HFFc6 (cell line): ENCODE measurements around the gene EBF3. TPM values are rescaled to one million over a fixed set of nuclear protein-coding genes. Genes with fewer than 3 reads are reported as not detected.

Source experiments
- DNase-seq: peaks from one replicate; pipeline ENCODE4 v3.0.0-alpha.2; 2018
- H3K27ac Mint-ChIP-seq: 2 replicates; pipeline ENCODE4 v1.8.0; 2020; ENCODE audit warnings: mild to moderate bottlenecking, mixed read lengths
- H3K27me3 Mint-ChIP-seq: 2 replicates; pipeline ENCODE4 v1.8.0; 2021; ENCODE audit warnings: mild to moderate bottlenecking, moderate library complexity, mixed read lengths; ENCODE audit not compliant: insufficient read depth
- H3K36me3 Mint-ChIP-seq: 2 replicates; pipeline ENCODE4 v1.8.0; 2021; ENCODE audit warnings: low read depth, mixed read lengths
- H3K4me1 Mint-ChIP-seq: 2 replicates; pipeline ENCODE4 v1.8.0; 2020; ENCODE audit warnings: low read depth, mixed read lengths
- H3K4me3 Mint-ChIP-seq: 2 replicates; pipeline ENCODE4 v1.8.0; 2020; ENCODE audit warnings: mild to moderate bottlenecking, moderate library complexity, mixed read lengths
- H3K9me3 Mint-ChIP-seq: 2 replicates; pipeline ENCODE4 v1.8.0; 2020; ENCODE audit warnings: mild to moderate bottlenecking, mixed read lengths
- total RNA-seq, 6 experiments: library from RNA; stranded (reverse); fragmentation: NEBNext Ultra II Directional; extraction: Animal tissue kit (Norgen Biotek cat#: 25700); gene quantifications; 2 replicates in 1 of 6; 3 replicates in 5 of 6; pipeline ENCODE4 v1.2.3, GENCODE V29; 2021
- TF ChIP-seq, protein P1 (sequence below): fragments of 200-600 bp; sonication (generic); IDR thresholded peaks from 2 replicates; pipeline ENCODE4 v1.5.0; 2021; ENCODE audit warnings: antibody characterized with exemption, mild to moderate bottlenecking

Gene EBF3
- total RNA-seq, 6 experiments from 2014 or later, result 0.14 to 0.39 (median 0.21) TPM; not detected in 2

DNA sequence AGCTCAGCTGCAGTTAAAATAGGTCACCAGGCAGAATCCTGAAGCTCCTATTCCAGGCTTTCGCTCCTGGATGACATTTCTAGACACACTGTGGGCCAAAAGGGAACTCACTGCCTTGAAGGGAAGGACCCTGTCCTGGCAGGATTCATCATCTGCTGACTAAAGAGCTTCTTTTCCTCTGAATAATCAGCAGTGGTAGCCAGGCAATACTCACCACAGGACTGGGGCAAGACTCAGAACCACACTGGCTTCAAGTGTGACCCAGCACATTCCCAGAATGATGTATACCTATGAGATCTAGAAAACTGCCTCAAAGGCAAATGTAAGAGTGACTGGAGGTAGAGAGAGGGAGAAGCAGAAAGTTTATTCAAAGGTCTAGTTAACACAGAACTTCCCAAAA lies 29.5 kb upstream of the EBF3 start:
- H3K9me3 Mint-ChIP-seq, result peaks cover 10% of the 10 kb centered on the region; the same call in 1 of the 2 replicates
- H3K36me3 Mint-ChIP-seq, result no peaks in the 10 kb centered on the region
- TF ChIP-seq, protein P1, sequence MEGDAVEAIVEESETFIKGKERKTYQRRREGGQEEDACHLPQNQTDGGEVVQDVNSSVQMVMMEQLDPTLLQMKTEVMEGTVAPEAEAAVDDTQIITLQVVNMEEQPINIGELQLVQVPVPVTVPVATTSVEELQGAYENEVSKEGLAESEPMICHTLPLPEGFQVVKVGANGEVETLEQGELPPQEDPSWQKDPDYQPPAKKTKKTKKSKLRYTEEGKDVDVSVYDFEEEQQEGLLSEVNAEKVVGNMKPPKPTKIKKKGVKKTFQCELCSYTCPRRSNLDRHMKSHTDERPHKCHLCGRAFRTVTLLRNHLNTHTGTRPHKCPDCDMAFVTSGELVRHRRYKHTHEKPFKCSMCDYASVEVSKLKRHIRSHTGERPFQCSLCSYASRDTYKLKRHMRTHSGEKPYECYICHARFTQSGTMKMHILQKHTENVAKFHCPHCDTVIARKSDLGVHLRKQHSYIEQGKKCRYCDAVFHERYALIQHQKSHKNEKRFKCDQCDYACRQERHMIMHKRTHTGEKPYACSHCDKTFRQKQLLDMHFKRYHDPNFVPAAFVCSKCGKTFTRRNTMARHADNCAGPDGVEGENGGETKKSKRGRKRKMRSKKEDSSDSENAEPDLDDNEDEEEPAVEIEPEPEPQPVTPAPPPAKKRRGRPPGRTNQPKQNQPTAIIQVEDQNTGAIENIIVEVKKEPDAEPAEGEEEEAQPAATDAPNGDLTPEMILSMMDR, result no peak
- peaks cover 16% of the 10 kb centered on the region for H3K4me1 Mint-ChIP-seq
- peak; percentile 89 for DNase-seq
- peak overlapping the region; percentile 89 for H3K27ac Mint-ChIP-seq
- no peak overlapping the region for H3K4me3 Mint-ChIP-seq
- H3K27me3 Mint-ChIP-seq, result peaks cover 3% of the 10 kb centered on the region; the same call in 1 of the 2 replicates

DNA sequence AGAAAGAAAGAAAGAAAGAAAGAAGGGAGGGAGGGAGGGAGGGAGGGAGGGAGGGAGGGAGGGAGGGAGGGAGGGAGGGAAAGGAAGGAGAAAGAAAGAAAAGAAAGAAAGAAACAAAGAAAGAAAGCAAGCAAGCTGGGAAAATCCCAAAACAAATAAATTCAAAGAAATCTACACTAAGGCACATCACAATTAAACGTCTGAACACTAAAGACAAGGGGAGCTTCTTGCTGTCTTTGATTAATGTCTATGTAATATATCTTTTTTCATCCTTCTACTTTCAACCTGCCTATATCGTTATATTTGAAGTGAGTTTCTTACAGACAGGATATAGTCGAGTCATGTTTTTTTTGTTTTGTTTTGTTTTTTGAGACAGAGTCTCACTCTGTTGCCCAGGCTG lies 28.3 kb upstream of the EBF3 start:
- no peak for DNase-seq
- Mint-ChIP-seq H3K4me1 (peaks cover 16% of the 10 kb centered on the region), H3K9me3 (peaks cover 15% of the 10 kb centered on the region), H3K4me3 (no peak overlapping the region), H3K36me3 (no peaks in the 10 kb centered on the region), H3K27me3 (peaks cover 3% of the 10 kb centered on the region; the same call in 1 of the 2 replicates), H3K27ac (no peak overlapping the region)
- TF ChIP-seq, protein P1, result no peak

DNA sequence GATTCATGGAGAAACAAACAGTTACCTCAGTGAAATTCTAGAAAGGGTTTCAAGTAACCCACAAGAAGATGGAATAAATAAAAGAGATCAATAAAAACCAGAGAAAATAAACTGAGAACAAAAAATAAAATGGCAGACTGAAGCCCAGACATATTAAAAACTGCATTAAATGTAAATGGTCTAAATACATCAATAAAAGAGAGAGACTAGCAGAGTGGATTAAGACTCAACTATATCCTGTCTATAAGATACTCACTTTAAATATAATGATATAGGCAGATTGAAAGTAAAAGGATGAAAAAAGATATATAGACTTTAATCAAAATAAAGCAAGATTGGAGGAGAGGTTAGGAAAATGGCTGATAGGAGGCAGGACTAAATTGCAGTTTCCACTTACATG lies 18.8 kb upstream of the EBF3 start:
- Mint-ChIP-seq H3K27me3 (peaks cover 8% of the 10 kb centered on the region; the same call in 1 of the 2 replicates), H3K4me1 (no peaks in the 10 kb centered on the region), H3K4me3 (no peak overlapping the region), H3K9me3 (peaks cover 5% of the 10 kb centered on the region), H3K27ac (no peak overlapping the region), H3K36me3 (no peaks in the 10 kb centered on the region)
- no peak for DNase-seq
- TF ChIP-seq, protein P1, result no peak

DNA sequence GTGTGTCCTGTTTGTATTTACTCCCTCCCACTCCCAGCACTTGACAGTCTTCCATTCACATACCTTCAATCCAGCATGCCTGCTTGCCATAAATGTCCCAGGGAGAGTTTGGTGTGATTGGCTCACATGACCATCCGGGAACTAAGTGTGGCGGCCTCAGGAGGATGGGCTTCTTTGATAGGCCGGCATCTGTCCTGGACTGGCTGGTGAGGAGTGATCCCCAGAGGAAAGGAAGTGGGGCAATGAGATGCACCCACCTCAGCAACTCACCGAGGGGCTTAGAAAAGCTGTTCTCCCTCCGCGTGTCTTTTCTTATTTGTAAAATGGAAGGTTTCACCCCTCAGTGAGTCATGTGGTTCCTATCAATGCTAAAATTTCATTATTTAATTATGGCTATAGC lies 14.9 kb upstream of the EBF3 start:
- H3K27me3 Mint-ChIP-seq, result peaks cover 22% of the 10 kb centered on the region
- no peaks in the 10 kb centered on the region; the same call in 1 of the 2 replicates for H3K9me3 Mint-ChIP-seq
- TF ChIP-seq, protein P1, result no peak
- H3K27ac Mint-ChIP-seq, result no peak overlapping the region
- no peaks in the 10 kb centered on the region for H3K4me1 Mint-ChIP-seq
- H3K4me3 Mint-ChIP-seq, result no peak overlapping the region
- no peak for DNase-seq
- H3K36me3 Mint-ChIP-seq, result no peaks in the 10 kb centered on the region

DNA sequence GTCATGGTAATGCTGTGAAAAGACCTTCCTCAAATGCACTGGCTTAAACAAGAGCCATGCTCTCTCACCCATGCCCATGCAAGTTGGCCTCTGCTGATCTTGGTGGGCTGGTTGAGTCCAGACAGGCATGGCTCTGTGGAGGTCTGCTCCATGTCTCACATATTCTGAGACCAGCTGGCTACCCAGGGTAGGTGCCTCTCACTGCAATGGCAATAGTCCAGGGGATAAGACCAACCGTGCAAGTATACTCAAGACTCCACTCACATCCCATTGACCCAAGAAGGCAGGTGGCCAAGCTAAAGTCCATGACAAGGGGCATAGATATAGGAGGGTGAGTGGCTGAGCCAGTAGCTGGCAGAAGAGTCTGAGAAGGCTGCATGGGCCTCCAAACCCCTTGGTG lies 14.2 kb upstream of the EBF3 start:
- no peak overlapping the region for H3K27ac Mint-ChIP-seq
- H3K36me3 Mint-ChIP-seq, result no peaks in the 10 kb centered on the region
- TF ChIP-seq, protein P1, result no peak
- no peak for DNase-seq
- H3K27me3 Mint-ChIP-seq, result peaks cover 28% of the 10 kb centered on the region
- H3K9me3 Mint-ChIP-seq, result no peaks in the 10 kb centered on the region; the same call in 1 of the 2 replicates
- H3K4me1 Mint-ChIP-seq, result no peaks in the 10 kb centered on the region
- no peak overlapping the region for H3K4me3 Mint-ChIP-seq

DNA sequence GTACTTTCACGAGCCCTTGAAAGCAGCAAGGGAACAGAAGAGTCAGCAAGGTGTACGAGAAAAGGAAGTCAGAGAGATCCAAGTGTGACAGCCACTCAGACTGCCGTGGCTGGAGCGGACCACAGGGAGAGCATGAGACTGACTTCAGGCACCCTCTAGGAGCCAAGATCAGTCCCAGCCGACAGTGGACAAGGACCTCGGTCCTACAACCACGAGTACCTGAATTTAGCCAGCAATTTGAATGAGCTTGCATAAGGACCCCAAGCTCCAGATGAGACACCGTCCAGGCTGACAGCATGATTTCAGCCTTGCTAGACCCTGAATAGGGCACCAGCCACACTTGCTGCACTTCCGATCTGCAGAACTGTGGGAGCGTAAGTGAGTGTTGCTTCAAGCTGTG lies 13.7 kb upstream of the EBF3 start:
- no peak for DNase-seq
- Mint-ChIP-seq H3K4me3 (no peak overlapping the region), H3K9me3 (no peaks in the 10 kb centered on the region; the same call in 1 of the 2 replicates), H3K27me3 (peaks cover 30% of the 10 kb centered on the region), H3K27ac (no peak overlapping the region), H3K36me3 (no peaks in the 10 kb centered on the region), H3K4me1 (no peaks in the 10 kb centered on the region)
- TF ChIP-seq, protein P1, result no peak
